ENCODE measurements around the gene DUSP9. TPM values are rescaled to one million over a fixed set of nuclear protein-coding genes. Genes with fewer than 3 reads are reported as not detected.

Gene DUSP9
- total RNA-seq, 1 experiment from 2014 or later = 12.0 TPM

DNA sequence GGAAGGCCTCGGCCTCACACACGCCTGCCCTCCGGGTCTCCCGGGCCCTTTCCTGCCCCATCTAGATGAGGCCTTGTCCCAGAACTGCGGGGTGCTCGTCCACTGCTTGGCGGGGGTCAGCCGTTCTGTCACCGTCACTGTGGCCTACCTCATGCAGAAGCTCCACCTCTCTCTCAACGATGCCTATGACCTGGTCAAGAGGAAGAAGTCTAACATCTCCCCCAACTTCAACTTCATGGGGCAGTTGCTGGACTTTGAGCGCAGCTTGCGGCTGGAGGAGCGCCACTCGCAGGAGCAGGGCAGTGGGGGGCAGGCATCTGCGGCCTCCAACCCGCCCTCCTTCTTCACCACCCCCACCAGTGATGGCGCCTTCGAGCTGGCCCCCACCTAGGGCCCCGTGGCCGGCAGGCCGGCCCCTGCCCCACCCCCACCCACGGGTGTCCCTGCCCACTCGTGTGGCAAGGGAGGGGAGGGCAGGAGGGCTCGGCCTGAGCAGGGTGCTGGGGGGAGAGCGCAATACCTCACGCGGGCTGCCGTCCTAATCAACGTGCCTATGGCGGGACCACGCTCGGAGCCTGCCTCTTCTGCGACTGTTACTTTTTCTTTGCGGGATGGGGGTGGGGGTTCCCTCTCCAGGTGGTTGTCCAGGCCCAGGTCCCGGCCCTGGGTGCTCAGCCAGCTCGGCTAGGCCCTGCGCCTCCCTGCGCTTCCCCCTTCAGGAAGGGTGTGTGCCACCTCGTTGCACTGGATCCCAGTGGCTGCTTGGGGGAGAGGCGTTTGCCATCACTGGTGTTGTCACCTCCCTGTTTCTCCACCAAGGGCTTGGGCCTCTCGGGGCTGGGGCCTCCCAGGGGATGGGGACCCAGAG, 3.1 kb downstream of the DUSP9 start:
- H3K27me3 Mint-ChIP-seq (ENCODE audit: insufficient read depth, unreplicated experiment) = no peaks in the 10 kb centered on the region
- CTCF ChIA-PET = interaction anchor here (0.5 to 0.9 kb wide), 6 partner anchors 13 to 131 kb away, joined by 3 to 5 read pairs (median 3); partner anchors contain the start of gene SRPK3
- POLR2A ChIA-PET = no interaction called here
- no peak for TF ChIP-seq CTCF (IDR thresholded peaks at IDR 0.05; ENCODE audit: insufficient read depth in 1 of 2, low read depth in 1 of 2, low read length in 1 of 2, severe bottlenecking in 1 of 2, unreplicated experiment in 1 of 2)
- no peak overlapping the region for H3K4me3 ChIP-seq (ENCODE audit: low read depth, low read length)
- BruUV-seq (replicated peaks) = no TSS peak
- no peak for DNase-seq
- H3K4me1 ChIP-seq = peaks cover 17% of the 10 kb centered on the region
- intact Hi-C loops (cut with micrococcal nuclease; ENCODE audit: unreplicated experiment) = loop anchor here (5.0 kb wide), 1 partner anchor 38 kb away; no protein-coding TSS in a partner anchor
- H3K4me1 Mint-ChIP-seq (ENCODE audit: low read depth, unreplicated experiment) = no peaks in the 10 kb centered on the region
- H3K9me3 ChIP-seq = no peaks in the 10 kb centered on the region
- H3K27ac Mint-ChIP-seq (ENCODE audit: unreplicated experiment) = no peak overlapping the region
- no peak overlapping the region for H3K4me3 Mint-ChIP-seq (ENCODE audit: unreplicated experiment)
- no peaks in the 10 kb centered on the region for H3K9me3 Mint-ChIP-seq (ENCODE audit: unreplicated experiment)
- H3K36me3 ChIP-seq (ENCODE audit: control insufficient read depth, insufficient read depth, low read length) = no peaks in the 10 kb centered on the region
- H3K27me3 ChIP-seq (replicated peaks; ENCODE audit: control insufficient read depth, insufficient read depth, low read length) = no peaks in the 10 kb centered on the region
- H3K36me3 Mint-ChIP-seq (ENCODE audit: insufficient read depth, unreplicated experiment) = no peaks in the 10 kb centered on the region

- ChIA-PET POLR2A (no interaction called here), CTCF (interaction anchor here (0.7 to 1.3 kb wide), 2 partner anchors 14 to 17 kb away, joined by 3 read pairs; no protein-coding TSS in a partner anchor)
- Mint-ChIP-seq H3K4me3 (ENCODE audit: unreplicated experiment) (no peak overlapping the region), H3K4me1 (ENCODE audit: low read depth, unreplicated experiment) (no peaks in the 10 kb centered on the region), H3K36me3 (ENCODE audit: insufficient read depth, unreplicated experiment) (no peaks in the 10 kb centered on the region), H3K27me3 (ENCODE audit: insufficient read depth, unreplicated experiment) (no peaks in the 10 kb centered on the region), H3K27ac (ENCODE audit: unreplicated experiment) (no peak overlapping the region), H3K9me3 (ENCODE audit: unreplicated experiment) (no peaks in the 10 kb centered on the region)
- Histone ChIP-seq H3K4me3 (ENCODE audit: low read depth, low read length) (no peak overlapping the region), H3K27me3 (replicated peaks; ENCODE audit: control insufficient read depth, insufficient read depth, low read length) (no peaks in the 10 kb centered on the region), H3K36me3 (ENCODE audit: control insufficient read depth, insufficient read depth, low read length) (no peaks in the 10 kb centered on the region), H3K4me1 (peaks cover 9% of the 10 kb centered on the region), H3K9me3 (no peaks in the 10 kb centered on the region)
- TF ChIP-seq CTCF (IDR thresholded peaks at IDR 0.05; ENCODE audit: insufficient read depth in 1 of 2, low read depth in 1 of 2, low read length in 1 of 2, severe bottlenecking in 1 of 2, unreplicated experiment in 1 of 2) = no peak
- BruUV-seq (replicated peaks) = no TSS peak
- no peak for DNase-seq
- intact Hi-C loops (cut with micrococcal nuclease; ENCODE audit: unreplicated experiment) = no loop called here
Measured at GRCh38 chrX:153650959-153651358, 4.0 kb downstream of the DUSP9 start.

GRCh38 chrX:153651540-153652079, 4.6 kb downstream of the DUSP9 start:
- H3K27ac Mint-ChIP-seq (ENCODE audit: unreplicated experiment) = no peak overlapping the region
- no peaks in the 10 kb centered on the region for H3K27me3 ChIP-seq (replicated peaks; ENCODE audit: control insufficient read depth, insufficient read depth, low read length)
- peaks cover 2% of the 10 kb centered on the region for H3K4me1 ChIP-seq
- no peaks in the 10 kb centered on the region for H3K9me3 ChIP-seq
- TF ChIP-seq CTCF (IDR thresholded peaks at IDR 0.05; ENCODE audit: insufficient read depth in 1 of 2, low read depth in 1 of 2, low read length in 1 of 2, severe bottlenecking in 1 of 2, unreplicated experiment in 1 of 2) = peak in 1 of 2 experiments; percentile 23
- H3K9me3 Mint-ChIP-seq (ENCODE audit: unreplicated experiment) = no peaks in the 10 kb centered on the region
- no peaks in the 10 kb centered on the region for H3K4me1 Mint-ChIP-seq (ENCODE audit: low read depth, unreplicated experiment)
- no peaks in the 10 kb centered on the region for H3K36me3 Mint-ChIP-seq (ENCODE audit: insufficient read depth, unreplicated experiment)
- peak in 1 of 2 experiments; percentile 21 for DNase-seq
- intact Hi-C loops (cut with micrococcal nuclease; ENCODE audit: unreplicated experiment) = no loop called here
- ChIA-PET CTCF (interaction anchor here (1.3 kb wide), 1 partner anchor 16 kb away, joined by 3 read pairs; no protein-coding TSS in a partner anchor), POLR2A (no interaction called here)
- no TSS peak for BruUV-seq (replicated peaks)
- H3K36me3 ChIP-seq (ENCODE audit: control insufficient read depth, insufficient read depth, low read length) = no peaks in the 10 kb centered on the region
- no peak overlapping the region for H3K4me3 Mint-ChIP-seq (ENCODE audit: unreplicated experiment)
- H3K4me3 ChIP-seq (ENCODE audit: low read depth, low read length) = no peak overlapping the region
- H3K27me3 Mint-ChIP-seq (ENCODE audit: insufficient read depth, unreplicated experiment) = no peaks in the 10 kb centered on the region
